HG02840 (cell line): Measurements from ENCODE around the gene ETFB.

Experiments used
- ATAC-seq: cut with Tn5 transposase; IDR thresholded peaks from one replicate; pipeline ENCODE4 v1.9.1; 2021; ENCODE audit warnings: mild to moderate bottlenecking, moderate library complexity, moderate number of reproducible peaks; ENCODE audit not compliant: unreplicated experiment, low FRiP score

Gene ETFB

GRCh38 chr19:51354103-51354741 is 12.0 kb downstream of the ETFB start:
- ATAC-seq: no peak

- ATAC-seq: no peak
These were observed 13.3 kb downstream of the ETFB start for GRCh38 chr19:51352783-51353360.

- no peak for ATAC-seq
These were observed 14.8 kb downstream of the ETFB start for GRCh38 chr19:51351266-51351990.

- no peak for ATAC-seq
These were observed 18.8 kb downstream of the ETFB start for GRCh38 chr19:51347209-51347928.

- ATAC-seq: no peak
These were observed 19.4 kb downstream of the ETFB start for GRCh38 chr19:51346742-51347141.

- ATAC-seq: no peak
These were observed 21.0 kb downstream of the ETFB start for GRCh38 chr19:51345076-51345620.

- ATAC-seq: no peak
These were observed 23.3 kb downstream of the ETFB start for GRCh38 chr19:51342631-51343569.

GRCh38 chr19:51341976-51342580 is 24.1 kb downstream of the ETFB start, which contains the start of gene VSIG10L:
TSS of gene VSIG10L (minus strand) at chr19:51342139. CDS start at chr19:51342124, 15 bp downstream.
- ATAC-seq: no peak

GRCh38 chr19:51341066-51341465 is 25.1 kb downstream of the ETFB start:
- ATAC-seq: no peak

- peak; percentile 45 for ATAC-seq
These were observed 26.2 kb downstream of the ETFB start for GRCh38 chr19:51339687-51340656.

- peak; percentile 18 for ATAC-seq
These were observed 26.9 kb downstream of the ETFB start for GRCh38 chr19:51339313-51339686.

GRCh38 chr19:51338563-51339312 is 27.4 kb downstream of the ETFB start:
- ATAC-seq: peak; percentile 42

GRCh38 chr19:51337861-51338562 is 28.2 kb downstream of the ETFB start:
- ATAC-seq: no peak

- ATAC-seq: no peak
These were observed 28.9 kb downstream of the ETFB start for GRCh38 chr19:51337141-51337860.

- no peak for ATAC-seq
These were observed 32.2 kb downstream of the ETFB start for GRCh38 chr19:51333836-51334460.

GRCh38 chr19:51331716-51332115 is 34.5 kb downstream of the ETFB start:
- no peak for ATAC-seq
